Measurements from ENCODE around the gene SCD5. TPM values are rescaled to one million over a fixed set of nuclear protein-coding genes. Genes with fewer than 3 reads are reported as not detected.

Gene SCD5
- total and polyA plus RNA-seq, 4 donors: 180 to 506 (median 358) TPM

DNA sequence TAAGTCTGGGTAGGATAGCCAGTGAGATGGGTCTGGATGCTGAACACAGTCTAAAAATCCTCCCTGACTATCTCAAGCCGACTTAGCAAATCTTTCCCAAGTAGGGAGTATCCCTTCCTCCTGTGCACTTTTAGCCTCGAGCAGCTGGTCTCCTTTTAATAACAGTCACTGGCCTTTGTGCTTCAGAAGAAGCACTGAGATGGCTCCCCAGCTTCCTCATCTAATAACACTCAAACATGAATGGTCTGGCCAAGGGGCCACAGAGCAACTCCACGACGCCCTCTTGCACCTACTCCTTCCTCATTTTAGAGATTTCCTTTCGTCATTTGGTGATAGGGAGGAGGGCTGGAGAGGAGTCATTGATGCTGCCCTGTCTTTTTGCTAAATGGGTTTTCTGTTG, 158.1 kb downstream of the SCD5 start:
- Histone ChIP-seq H3K9me3 (ENCODE audit: control insufficient read depth, insufficient read depth, low read length) (no peaks in the 10 kb centered on the region), H3K36me3 (ENCODE audit: control insufficient read depth, insufficient read depth, low read length) (peaks cover 27% of the 10 kb centered on the region), H3K4me3 (ENCODE audit: low read depth, low read length) (no peak overlapping the region), H3K27me3 (ENCODE audit: control insufficient read depth, insufficient read depth, low read length) (no peaks in the 10 kb centered on the region), H3K4me1 (ENCODE audit: control insufficient read depth, insufficient read depth, low read length) (peaks cover 9% of the 10 kb centered on the region), H3K27ac (ENCODE audit: low read depth, low read length) (no peak overlapping the region)
- WGBS (ENCODE audit: insufficient coverage): 44% methylated on average over 2 of the region's 5 CpGs
- DNase-seq (ENCODE audit: low read depth in 4 of 6, low spot score in 6 of 6): no peak

DNA sequence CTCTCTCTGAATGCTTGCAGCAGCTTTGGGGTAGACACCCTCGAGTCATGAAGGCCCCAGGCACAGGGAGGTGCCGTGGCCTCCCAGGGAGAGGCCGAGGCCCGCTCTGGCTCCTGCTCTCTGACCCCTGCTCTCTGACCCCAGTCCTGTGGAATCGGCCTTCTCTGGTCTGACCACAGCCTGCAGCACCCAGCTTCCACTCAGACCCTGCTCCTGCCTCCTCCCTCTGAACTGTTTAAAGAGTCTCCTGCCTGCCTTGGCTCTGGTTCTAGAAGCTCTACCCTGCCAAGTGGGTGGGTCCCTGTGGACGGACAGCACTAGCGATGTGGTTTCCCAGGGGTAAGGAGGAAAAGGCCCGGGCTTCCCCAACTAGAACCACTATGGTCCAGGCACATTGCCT, 158.6 kb downstream of the SCD5 start:
- 64% methylated on average over 7 of the region's 8 CpGs for WGBS (ENCODE audit: insufficient coverage)

DNA sequence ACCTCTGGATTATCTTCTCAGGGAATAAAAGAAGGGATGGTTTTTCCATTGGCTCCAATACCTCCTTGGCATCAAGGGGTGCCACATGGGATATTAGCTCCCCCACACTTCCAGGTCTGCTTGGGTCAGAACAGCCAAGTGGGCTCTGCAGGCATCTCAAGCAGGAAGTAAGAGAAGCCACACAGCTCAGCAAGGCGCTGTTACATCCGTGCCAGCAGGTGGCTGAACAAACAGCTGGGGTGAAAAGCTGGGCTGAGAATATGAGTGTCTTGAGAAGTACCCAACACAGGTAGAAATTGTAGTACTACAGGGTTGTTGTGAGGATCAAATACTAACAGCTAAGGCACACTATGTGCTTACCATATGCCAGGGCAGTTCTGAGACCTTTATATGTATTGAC, 160.1 kb downstream of the SCD5 start:
- Histone ChIP-seq H3K4me3 (ENCODE audit: low read depth, low read length) (no peak overlapping the region), H3K36me3 (ENCODE audit: control insufficient read depth, insufficient read depth, low read length) (peaks cover 32% of the 10 kb centered on the region), H3K9me3 (ENCODE audit: control insufficient read depth, insufficient read depth, low read length) (no peaks in the 10 kb centered on the region), H3K4me1 (ENCODE audit: control insufficient read depth, insufficient read depth, low read length) (peaks cover 9% of the 10 kb centered on the region), H3K27ac (ENCODE audit: low read depth, low read length) (no peak overlapping the region), H3K27me3 (ENCODE audit: control insufficient read depth, insufficient read depth, low read length) (no peaks in the 10 kb centered on the region)
- no peak for DNase-seq (ENCODE audit: low read depth in 4 of 6, low spot score in 6 of 6)
- WGBS (ENCODE audit: insufficient coverage): 81% methylated on average over 2 of the region's 2 CpGs

More for the DNA sequence above, 158.6 kb downstream of the SCD5 start:
- Histone ChIP-seq H3K4me1 (ENCODE audit: control insufficient read depth, insufficient read depth, low read length) (peaks cover 9% of the 10 kb centered on the region), H3K27me3 (ENCODE audit: control insufficient read depth, insufficient read depth, low read length) (no peaks in the 10 kb centered on the region), H3K36me3 (ENCODE audit: control insufficient read depth, insufficient read depth, low read length) (peaks cover 32% of the 10 kb centered on the region), H3K4me3 (ENCODE audit: low read depth, low read length) (no peak overlapping the region), H3K27ac (ENCODE audit: low read depth, low read length) (no peak overlapping the region), H3K9me3 (ENCODE audit: control insufficient read depth, insufficient read depth, low read length) (no peaks in the 10 kb centered on the region)
- DNase-seq (ENCODE audit: low read depth in 4 of 6, low spot score in 6 of 6): peak in 1 of 6 donors; percentile 45

DNA sequence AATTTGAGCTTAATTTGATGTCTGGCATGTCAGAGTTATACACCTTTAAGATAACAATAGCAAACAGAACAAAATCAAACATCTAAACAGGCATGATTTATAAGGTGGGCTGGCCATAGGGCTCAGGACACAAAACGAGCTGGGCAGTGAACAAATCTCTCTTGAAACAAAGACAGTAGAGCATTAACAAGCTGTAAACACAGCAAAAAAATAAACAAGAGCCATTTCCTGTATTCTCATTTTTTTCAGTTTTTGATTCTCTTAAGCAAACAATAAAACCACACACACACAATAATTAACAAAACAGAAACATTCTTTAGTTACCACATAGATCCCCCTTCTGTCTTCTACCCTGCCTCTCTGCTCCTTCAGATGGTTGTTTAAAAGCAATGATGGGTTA, 168.5 kb downstream of the SCD5 start:
- Histone ChIP-seq H3K27me3 (ENCODE audit: control insufficient read depth, insufficient read depth, low read length) (no peaks in the 10 kb centered on the region), H3K9me3 (ENCODE audit: control insufficient read depth, insufficient read depth, low read length) (no peaks in the 10 kb centered on the region), H3K27ac (ENCODE audit: low read depth, low read length) (no peak overlapping the region), H3K36me3 (ENCODE audit: control insufficient read depth, insufficient read depth, low read length) (peaks cover 20% of the 10 kb centered on the region), H3K4me1 (ENCODE audit: control insufficient read depth, insufficient read depth, low read length) (peaks cover 15% of the 10 kb centered on the region), H3K4me3 (ENCODE audit: low read depth, low read length) (no peak overlapping the region)
- DNase-seq (ENCODE audit: low read depth in 4 of 6, low spot score in 6 of 6): peak in 1 of 6 donors; percentile 28
- WGBS (ENCODE audit: insufficient coverage): 33% methylated on average over 1 of the region's 1 CpG

DNA sequence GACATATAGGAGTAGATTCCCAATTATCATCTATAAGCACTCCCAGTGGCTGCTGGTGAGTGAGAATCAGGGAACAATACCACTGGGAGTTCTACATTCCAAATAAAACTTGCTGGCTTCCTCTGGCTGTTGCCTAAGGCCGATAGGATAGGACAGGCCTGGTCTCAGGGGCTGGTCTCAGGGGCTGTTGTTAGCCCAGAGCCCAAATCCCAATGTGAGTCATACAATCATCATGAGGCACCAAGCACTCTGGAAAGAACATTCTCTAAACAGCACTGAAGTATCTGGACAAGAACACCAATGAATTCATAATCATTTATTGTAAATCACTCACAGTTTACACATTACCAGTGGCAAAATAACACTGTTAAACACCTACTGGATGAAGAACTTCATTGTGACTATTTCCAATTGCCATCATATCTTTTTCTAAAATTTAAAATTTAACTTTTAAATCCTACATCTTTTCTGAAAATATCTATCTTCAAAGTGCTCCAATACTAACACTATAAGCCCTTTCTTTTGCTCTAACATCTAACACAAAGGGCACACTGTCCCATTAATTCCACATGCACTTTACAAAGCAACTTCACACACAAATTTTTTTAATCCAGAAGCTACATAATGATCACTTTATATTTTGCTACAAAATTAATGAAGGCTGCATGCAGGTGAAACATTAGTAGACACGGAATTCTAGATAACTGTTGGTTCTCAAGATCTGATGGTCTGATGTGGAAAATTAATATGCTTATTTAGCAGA, 169.2 kb downstream of the SCD5 start:
- Histone ChIP-seq H3K9me3 (ENCODE audit: control insufficient read depth, insufficient read depth, low read length) (no peaks in the 10 kb centered on the region), H3K4me1 (ENCODE audit: control insufficient read depth, insufficient read depth, low read length) (peaks cover 15% of the 10 kb centered on the region), H3K27me3 (ENCODE audit: control insufficient read depth, insufficient read depth, low read length) (no peaks in the 10 kb centered on the region), H3K4me3 (ENCODE audit: low read depth, low read length) (no peak overlapping the region), H3K27ac (ENCODE audit: low read depth, low read length) (peak overlapping the region; percentile 71), H3K36me3 (ENCODE audit: control insufficient read depth, insufficient read depth, low read length) (peaks cover 19% of the 10 kb centered on the region)
- 56% methylated on average over 1 of the region's 2 CpGs for WGBS (ENCODE audit: insufficient coverage)
- no peak for DNase-seq (ENCODE audit: low read depth in 4 of 6, low spot score in 6 of 6)

DNA sequence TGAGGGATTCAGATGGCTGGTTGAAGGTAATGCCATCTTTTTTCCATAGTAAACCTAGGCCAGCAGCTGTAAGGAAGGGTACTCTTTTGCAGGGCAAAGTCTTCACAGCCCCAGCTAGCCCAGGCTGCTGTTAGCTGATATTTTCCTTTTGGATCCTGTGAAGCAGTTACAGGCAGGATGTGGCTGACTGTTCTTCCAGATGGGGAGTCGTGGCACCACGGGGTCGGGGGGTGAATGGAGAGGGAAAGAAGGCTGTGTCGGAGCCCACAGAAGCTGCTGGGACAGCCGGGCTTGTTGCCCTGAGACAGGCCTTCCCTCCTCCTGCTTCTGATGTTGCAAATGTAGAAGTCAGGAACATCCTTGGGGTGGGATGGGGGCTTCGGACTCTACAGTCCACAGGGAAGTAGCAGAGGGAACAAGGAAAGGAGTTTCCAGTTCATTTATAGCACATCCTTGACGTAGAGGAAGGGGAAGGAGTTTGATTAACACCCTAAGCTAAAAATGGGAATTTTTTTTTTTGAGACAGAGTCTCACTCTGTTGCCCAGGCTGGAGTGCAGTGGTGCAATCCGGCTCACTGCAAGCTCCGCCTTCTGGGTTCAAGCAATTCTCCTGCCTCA, 172.2 kb downstream of the SCD5 start:
- WGBS (ENCODE audit: insufficient coverage): 59% methylated on average over 6 of the region's 9 CpGs
- Histone ChIP-seq H3K4me3 (ENCODE audit: low read depth, low read length) (no peak overlapping the region), H3K4me1 (ENCODE audit: control insufficient read depth, insufficient read depth, low read length) (peaks cover 15% of the 10 kb centered on the region), H3K27ac (ENCODE audit: low read depth, low read length) (no peak overlapping the region), H3K9me3 (ENCODE audit: control insufficient read depth, insufficient read depth, low read length) (no peaks in the 10 kb centered on the region), H3K36me3 (ENCODE audit: control insufficient read depth, insufficient read depth, low read length) (peaks cover 18% of the 10 kb centered on the region), H3K27me3 (ENCODE audit: control insufficient read depth, insufficient read depth, low read length) (no peaks in the 10 kb centered on the region)
- no peak for DNase-seq (ENCODE audit: low read depth in 4 of 6, low spot score in 6 of 6)

DNA sequence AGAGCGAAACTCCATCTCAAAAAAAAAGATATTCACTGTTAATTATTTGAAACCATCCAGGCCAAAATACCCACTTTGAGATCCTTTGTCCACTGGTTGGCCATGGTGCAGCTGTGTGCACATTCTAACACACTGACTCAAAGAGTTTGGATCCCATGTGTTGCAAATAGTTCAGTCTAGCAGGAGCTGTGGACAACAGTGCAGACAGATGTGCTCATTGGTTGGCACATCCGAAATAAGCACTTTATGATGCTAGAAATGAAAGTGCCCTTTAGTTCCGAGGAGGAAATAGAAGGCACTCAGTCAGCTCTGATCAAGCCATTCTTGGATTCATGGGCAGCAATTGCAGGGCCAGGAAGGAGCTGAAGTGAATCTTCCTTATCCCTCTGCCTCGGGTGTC, 173.8 kb downstream of the SCD5 start:
- Histone ChIP-seq H3K27me3 (ENCODE audit: control insufficient read depth, insufficient read depth, low read length) (no peaks in the 10 kb centered on the region), H3K4me1 (ENCODE audit: control insufficient read depth, insufficient read depth, low read length) (peaks cover 8% of the 10 kb centered on the region), H3K4me3 (ENCODE audit: low read depth, low read length) (no peak overlapping the region), H3K27ac (ENCODE audit: low read depth, low read length) (no peak overlapping the region), H3K36me3 (ENCODE audit: control insufficient read depth, insufficient read depth, low read length) (peaks cover 12% of the 10 kb centered on the region), H3K9me3 (ENCODE audit: control insufficient read depth, insufficient read depth, low read length) (no peaks in the 10 kb centered on the region)
- DNase-seq (ENCODE audit: low read depth in 4 of 6, low spot score in 6 of 6): no peak
- 61% methylated on average over 4 of the region's 4 CpGs for WGBS (ENCODE audit: insufficient coverage)

DNA sequence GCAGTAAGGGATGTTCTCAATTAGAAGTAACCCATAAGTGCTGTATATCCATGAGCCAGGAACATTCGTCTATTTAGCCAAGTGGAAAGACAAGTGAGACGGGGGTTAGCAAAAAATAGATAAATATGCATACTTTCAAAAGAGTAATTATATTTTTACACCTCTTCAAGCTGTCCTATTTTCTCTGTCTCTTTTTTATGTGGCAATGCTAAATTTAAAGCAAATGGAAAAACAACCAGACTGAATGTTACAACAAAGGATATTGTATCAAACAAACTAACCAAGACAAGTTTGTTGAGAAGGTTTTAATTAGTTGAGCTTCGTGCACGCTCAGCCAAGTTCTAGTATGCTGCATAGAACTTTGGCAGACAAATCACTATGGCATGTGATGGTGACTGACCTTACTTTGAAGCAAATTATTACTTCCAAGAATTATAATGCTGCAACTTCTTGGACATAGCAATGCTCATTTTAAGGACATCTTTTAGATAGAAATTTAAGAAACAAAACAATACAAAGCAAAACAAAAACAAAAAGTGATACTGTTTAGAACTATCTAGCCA, 175.4 kb downstream of the SCD5 start:
- Histone ChIP-seq H3K9me3 (ENCODE audit: control insufficient read depth, insufficient read depth, low read length) (no peaks in the 10 kb centered on the region), H3K27me3 (ENCODE audit: control insufficient read depth, insufficient read depth, low read length) (no peaks in the 10 kb centered on the region), H3K4me3 (ENCODE audit: low read depth, low read length) (no peak overlapping the region), H3K36me3 (ENCODE audit: control insufficient read depth, insufficient read depth, low read length) (peaks cover 12% of the 10 kb centered on the region), H3K4me1 (ENCODE audit: control insufficient read depth, insufficient read depth, low read length) (peaks cover 10% of the 10 kb centered on the region), H3K27ac (ENCODE audit: low read depth, low read length) (no peak overlapping the region)
- no CpG with 5 or more reads among the region's 4 CpGs for WGBS (ENCODE audit: insufficient coverage)
- peak in 1 of 6 donors; percentile 54 for DNase-seq (ENCODE audit: low read depth in 4 of 6, low spot score in 6 of 6)

DNA sequence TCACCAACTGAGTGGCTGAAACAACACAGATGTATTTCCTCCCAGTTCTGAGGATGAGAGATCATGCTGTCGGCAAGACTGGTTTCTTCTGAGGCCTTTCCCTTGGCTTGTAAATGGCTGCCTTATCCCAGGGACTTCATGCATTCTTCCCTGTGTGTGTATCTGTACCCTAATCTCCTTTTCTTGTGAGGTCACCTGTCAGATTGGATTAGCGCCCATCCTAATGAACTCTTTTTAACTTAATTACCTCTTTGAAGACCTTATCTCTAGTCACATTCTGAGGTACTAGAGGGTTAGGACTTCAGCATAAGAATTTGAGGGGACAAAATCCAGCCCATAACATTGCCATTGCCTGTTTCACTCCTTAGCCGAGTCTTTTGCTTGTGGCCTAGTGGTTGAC, 177.3 kb downstream of the SCD5 start:
- H3K27ac ChIP-seq (ENCODE audit: low read depth, low read length): no peak overlapping the region
- no peak overlapping the region for H3K4me3 ChIP-seq (ENCODE audit: low read depth, low read length)
- H3K36me3 ChIP-seq (ENCODE audit: control insufficient read depth, insufficient read depth, low read length): peaks cover under 1% of the 10 kb centered on the region
- no peak for DNase-seq (ENCODE audit: low read depth in 4 of 6, low spot score in 6 of 6)
- 96% methylated on average over 2 of the region's 3 CpGs for WGBS (ENCODE audit: insufficient coverage)
- no peaks in the 10 kb centered on the region for H3K9me3 ChIP-seq (ENCODE audit: control insufficient read depth, insufficient read depth, low read length)
- peaks cover 10% of the 10 kb centered on the region for H3K4me1 ChIP-seq (ENCODE audit: control insufficient read depth, insufficient read depth, low read length)
- H3K27me3 ChIP-seq (ENCODE audit: control insufficient read depth, insufficient read depth, low read length): no peaks in the 10 kb centered on the region
